Measurements from ENCODE around the gene COA3.

GRCh38 chr17:42784409-42784808, 14.1 kb downstream of the COA3 start:
- TF ChIP-seq, protein P1, sequence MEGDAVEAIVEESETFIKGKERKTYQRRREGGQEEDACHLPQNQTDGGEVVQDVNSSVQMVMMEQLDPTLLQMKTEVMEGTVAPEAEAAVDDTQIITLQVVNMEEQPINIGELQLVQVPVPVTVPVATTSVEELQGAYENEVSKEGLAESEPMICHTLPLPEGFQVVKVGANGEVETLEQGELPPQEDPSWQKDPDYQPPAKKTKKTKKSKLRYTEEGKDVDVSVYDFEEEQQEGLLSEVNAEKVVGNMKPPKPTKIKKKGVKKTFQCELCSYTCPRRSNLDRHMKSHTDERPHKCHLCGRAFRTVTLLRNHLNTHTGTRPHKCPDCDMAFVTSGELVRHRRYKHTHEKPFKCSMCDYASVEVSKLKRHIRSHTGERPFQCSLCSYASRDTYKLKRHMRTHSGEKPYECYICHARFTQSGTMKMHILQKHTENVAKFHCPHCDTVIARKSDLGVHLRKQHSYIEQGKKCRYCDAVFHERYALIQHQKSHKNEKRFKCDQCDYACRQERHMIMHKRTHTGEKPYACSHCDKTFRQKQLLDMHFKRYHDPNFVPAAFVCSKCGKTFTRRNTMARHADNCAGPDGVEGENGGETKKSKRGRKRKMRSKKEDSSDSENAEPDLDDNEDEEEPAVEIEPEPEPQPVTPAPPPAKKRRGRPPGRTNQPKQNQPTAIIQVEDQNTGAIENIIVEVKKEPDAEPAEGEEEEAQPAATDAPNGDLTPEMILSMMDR (IDR thresholded peaks at IDR 0.05) = no peak
- TF ChIP-seq POLR2A (IDR thresholded peaks at IDR 0.05) = no peak
